Upper lobe of right lung (tissue), 1 donor: Measurements from ENCODE around the gene ETV1. TPM values are rescaled to one million over a fixed set of nuclear protein-coding genes. Genes with fewer than 3 reads are reported as not detected.

Source experiments
- ATAC-seq: fragments of 200-7000 bp; cut with Tn5 transposase; one replicate; pipeline ENCODE4 v1.9.1; 2020; ENCODE audit warnings: mild to moderate bottlenecking, moderate library complexity
- DNase-seq: peaks from one replicate; pipeline ENCODE4 v3.0.0-alpha.2; 2020
- H3K27ac ChIP-seq: fragments of 200-600 bp; one replicate; pipeline ENCODE4 v1.8.0; 2022
- H3K27me3 ChIP-seq: fragments of 200-600 bp; one replicate; pipeline ENCODE4 v1.8.0; 2022; ENCODE audit warnings: mild to moderate bottlenecking
- H3K36me3 ChIP-seq: fragments of 200-600 bp; one replicate; pipeline ENCODE4 v1.8.0; 2022
- H3K4me1 ChIP-seq: fragments of 200-600 bp; one replicate; pipeline ENCODE4 v1.8.0; 2022
- H3K4me3 ChIP-seq: fragments of 200-600 bp; one replicate; pipeline ENCODE4 v1.8.0; 2022; ENCODE audit warnings: mild to moderate bottlenecking
- H3K9me3 ChIP-seq: fragments of 200-600 bp; one replicate; pipeline ENCODE4 v1.8.0; 2022
- CTCF ChIP-seq: fragments of 200-600 bp; IDR thresholded peaks from one replicate; pipeline ENCODE4 v1.8.0; 2022; ENCODE audit warnings: antibody characterized with exemption
- intact Hi-C: fragments of 100-400 bp; cut with DNase I; formaldehyde crosslinking; loops from one replicate; pipeline ENCODE4 v1.11.0; 2022
- total RNA-seq: library from RNA; stranded (reverse); fragmentation: NEBNext Ultra II Directional; extraction: Animal tissue kit (Norgen Biotek cat#: 25700); gene quantifications from one replicate; pipeline ENCODE4 v1.2.1, GENCODE V29; 2021
- donor health status: DM: no; HTN: yes; CAD: no; lungs with severe emphysema.

ETV1 gene
- total RNA-seq, 1 donor from 2014 or later, result 110 TPM

- Histone ChIP-seq H3K4me1 (no peaks in the 10 kb centered on the region), H3K27ac (no peak overlapping the region), H3K36me3 (no peaks in the 10 kb centered on the region), H3K27me3 (no peaks in the 10 kb centered on the region), H3K4me3 (no peak overlapping the region), H3K9me3 (no peaks in the 10 kb centered on the region)
- intact Hi-C loops, result no loop called here
- no peak for ATAC-seq
- no peak for DNase-seq
- TF ChIP-seq CTCF, result no peak
Measured at GRCh38 chr7:13963925-13964324, 25.5 kb downstream of the ETV1 start.

DNA sequence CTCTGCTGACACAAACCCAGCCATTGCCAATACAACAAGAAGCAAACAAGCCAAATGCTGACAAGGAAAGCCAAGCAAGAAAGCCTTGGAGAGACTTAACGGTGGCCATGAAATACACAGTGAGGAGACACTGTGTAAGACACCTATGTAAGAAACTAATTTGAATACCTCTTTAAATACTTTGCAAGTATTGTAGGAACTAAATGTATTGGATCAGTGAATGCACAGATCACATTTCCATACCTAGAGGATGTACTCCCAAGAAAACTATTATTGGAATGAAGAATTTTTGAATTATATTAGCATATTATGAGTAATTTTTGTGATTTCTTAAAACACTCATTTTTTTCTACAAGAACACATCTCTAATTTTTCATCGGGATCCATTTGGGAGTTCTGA is 34.0 kb downstream of the ETV1 start:
- no peaks in the 10 kb centered on the region for H3K36me3 ChIP-seq
- H3K4me1 ChIP-seq, result no peaks in the 10 kb centered on the region
- H3K9me3 ChIP-seq, result no peaks in the 10 kb centered on the region
- H3K27ac ChIP-seq, result no peak overlapping the region
- no peak for DNase-seq
- no peak for TF ChIP-seq CTCF
- intact Hi-C loops, result no loop called here
- ATAC-seq, result no peak
- no peaks in the 10 kb centered on the region for H3K27me3 ChIP-seq
- H3K4me3 ChIP-seq, result no peak overlapping the region

DNA sequence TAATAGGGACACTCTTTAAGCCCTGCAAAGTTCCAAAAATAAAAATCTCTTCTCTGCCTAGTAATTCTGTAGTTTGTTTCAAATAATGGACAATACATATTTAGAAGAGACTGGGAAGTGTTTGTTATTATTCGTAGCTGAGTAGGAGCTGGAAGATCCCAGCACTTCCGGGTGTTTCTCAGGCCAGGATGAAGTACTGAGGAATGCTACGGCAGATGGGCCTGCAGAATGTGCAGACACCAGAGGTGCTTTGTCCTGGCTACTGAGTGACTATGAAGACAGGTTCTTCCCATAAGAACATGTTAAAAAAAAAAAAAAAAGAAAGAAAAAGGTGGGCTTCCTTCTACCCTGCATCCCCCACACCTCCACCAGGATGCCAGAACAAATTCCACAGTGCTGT is 36.1 kb downstream of the ETV1 start:
- DNase-seq (no peak), ATAC-seq (no peak)
- Histone ChIP-seq H3K4me3 (no peak overlapping the region), H3K4me1 (no peaks in the 10 kb centered on the region), H3K27me3 (no peaks in the 10 kb centered on the region), H3K36me3 (no peaks in the 10 kb centered on the region), H3K27ac (no peak overlapping the region), H3K9me3 (no peaks in the 10 kb centered on the region)
- intact Hi-C loops, result no loop called here
- TF ChIP-seq CTCF, result no peak

GRCh38 chr7:13952921-13953320 is 36.5 kb downstream of the ETV1 start:
- Histone ChIP-seq H3K27ac (no peak overlapping the region), H3K4me1 (no peaks in the 10 kb centered on the region), H3K36me3 (no peaks in the 10 kb centered on the region), H3K9me3 (no peaks in the 10 kb centered on the region), H3K27me3 (no peaks in the 10 kb centered on the region), H3K4me3 (no peak overlapping the region)
- no peak for DNase-seq
- no peak for ATAC-seq
- intact Hi-C loops, result no loop called here
- no peak for TF ChIP-seq CTCF

- no peaks in the 10 kb centered on the region for H3K36me3 ChIP-seq
- ATAC-seq (no peak), DNase-seq (no peak)
- no peak overlapping the region for H3K27ac ChIP-seq
- H3K27me3 ChIP-seq, result no peaks in the 10 kb centered on the region
- no peak overlapping the region for H3K4me3 ChIP-seq
- peaks cover 6% of the 10 kb centered on the region for H3K4me1 ChIP-seq
- H3K9me3 ChIP-seq, result no peaks in the 10 kb centered on the region
- intact Hi-C loops, result no loop called here
- TF ChIP-seq CTCF, result no peak
Measured at GRCh38 chr7:13949939-13950338, 39.5 kb downstream of the ETV1 start.

DNA sequence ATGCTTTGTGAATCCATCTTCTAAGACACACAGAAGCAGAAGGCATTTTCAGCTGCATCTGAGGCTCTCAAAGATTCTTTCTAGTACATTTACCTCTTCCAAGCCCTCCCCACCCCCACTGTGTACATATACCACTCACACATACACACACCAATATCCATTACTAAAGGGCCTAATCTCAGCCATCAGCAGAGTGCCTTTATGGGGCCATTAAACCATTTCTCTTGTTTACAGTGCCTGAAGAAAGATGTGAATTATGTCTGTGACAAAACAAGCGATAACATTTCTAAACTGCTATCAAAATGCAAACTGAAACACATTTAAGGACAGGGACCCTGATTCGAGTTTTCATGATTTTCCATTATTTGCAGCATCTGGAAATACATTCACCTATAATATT is 40.0 kb downstream of the ETV1 start:
- Histone ChIP-seq H3K9me3 (no peaks in the 10 kb centered on the region), H3K36me3 (no peaks in the 10 kb centered on the region), H3K27ac (no peak overlapping the region), H3K4me3 (no peak overlapping the region), H3K4me1 (peaks cover 6% of the 10 kb centered on the region), H3K27me3 (no peaks in the 10 kb centered on the region)
- intact Hi-C loops, result no loop called here
- ATAC-seq (no peak), DNase-seq (no peak)
- no peak for TF ChIP-seq CTCF
